Thoracic aorta (tissue), 2 donors: ENCODE data around the gene POLDIP3. TPM values are rescaled to one million over a fixed set of nuclear protein-coding genes. Genes with fewer than 3 reads are reported as not detected.

Experiments
- ATAC-seq: fragments of 150-250 bp; one replicate; pipeline ENCODE4 v1.8.0; 2017; ENCODE audit warnings: low read depth; ENCODE audit not compliant: insufficient number of reproducible peaks, low FRiP score
- DNase-seq: peaks from one replicate; pipeline ENCODE4 v3.0.0-alpha.2; 2020; ENCODE audit warnings: low spot score
- H3K27ac ChIP-seq, 2 donors: fragments of 200-600 bp; sonication (generic); 1 replicate in 1 of 2; 2 replicates in 1 of 2; pipeline ENCODE4 v1.5.1; 2016; ENCODE audit warnings: mild to moderate bottlenecking in 2 of 2, moderate library complexity in 2 of 2
- H3K27me3 ChIP-seq: fragments of 200-600 bp; sonication (generic); replicated peaks from 2 replicates; pipeline ENCODE4 v1.6.0; 2016; ENCODE audit warnings: mild to moderate bottlenecking; ENCODE audit not compliant: insufficient read depth
- H3K36me3 ChIP-seq: fragments of 200-600 bp; sonication (generic); one replicate; pipeline ENCODE4 v1.5.1; 2016
- H3K4me1 ChIP-seq, 2 donors: fragments of 200-600 bp; sonication (generic); 1 replicate in 1 of 2; 2 replicates in 1 of 2; pipeline versions ENCODE4 v1.5.1 to v1.6.0; 2016; ENCODE audit warnings: low read depth in 2 of 2, mild to moderate bottlenecking in 1 of 2; ENCODE audit not compliant: control insufficient read depth in 1 of 2
- H3K4me3 ChIP-seq: fragments of 200-600 bp; sonication (generic); 2 replicates; pipeline ENCODE4 v1.5.1; 2016; ENCODE audit warnings: mild to moderate bottlenecking
- H3K9me3 ChIP-seq: fragments of 200-600 bp; sonication (generic); 2 replicates; pipeline ENCODE4 v1.5.1; 2016
- CTCF ChIP-seq: fragments of 200-600 bp; sonication (generic); IDR thresholded peaks from one replicate; pipeline ENCODE4 v1.5.1; 2019; ENCODE audit warnings: antibody characterized with exemption
- total RNA-seq, 2 donors: library from RNA; depleted of rRNA; stranded (reverse); fragments of >200 nt; gene quantifications; one replicate each; pipeline versions ENCODE4 v1.1.0 to v1.2.3, GENCODE V29; 2016

The POLDIP3 gene
- total RNA-seq, 2 donors from 2014 or later = 38.2 to 38.7 TPM

- ATAC-seq (no peak), DNase-seq (no peak)
- peaks cover 86% of the 10 kb centered on the region for H3K36me3 ChIP-seq
- TF ChIP-seq CTCF = no peak
- no peaks in the 10 kb centered on the region for H3K9me3 ChIP-seq
- no peak overlapping the region for H3K27ac ChIP-seq
- peaks cover 5 to 7% of the 10 kb centered on the region in 2 donors for H3K4me1 ChIP-seq
- H3K4me3 ChIP-seq = no peak overlapping the region
- no peaks in the 10 kb centered on the region for H3K27me3 ChIP-seq
Measured at GRCh38 chr22:42626951-42627625, 12.4 kb upstream of the POLDIP3 start.

- Histone ChIP-seq H3K9me3 (no peaks in the 10 kb centered on the region), H3K27me3 (no peaks in the 10 kb centered on the region), H3K4me1 (peaks cover 12 to 14% of the 10 kb centered on the region in 2 donors), H3K4me3 (no peak overlapping the region), H3K27ac (no peak overlapping the region), H3K36me3 (peaks cover 79% of the 10 kb centered on the region)
- TF ChIP-seq CTCF = no peak
- ATAC-seq (no peak), DNase-seq (no peak)
Measured at GRCh38 chr22:42626431-42626830, 11.7 kb upstream of the POLDIP3 start.

- H3K36me3 ChIP-seq = peaks cover 71% of the 10 kb centered on the region
- TF ChIP-seq CTCF = no peak
Measured at GRCh38 chr22:42625416-42625815, 10.7 kb upstream of the POLDIP3 start.

GRCh38 chr22:42624551-42625106, 9.9 kb upstream of the POLDIP3 start:
- H3K27ac ChIP-seq = peak overlapping the region; percentile 17 to 54
- H3K9me3 ChIP-seq = no peaks in the 10 kb centered on the region
- peaks cover 68% of the 10 kb centered on the region for H3K36me3 ChIP-seq
- no peak for DNase-seq
- H3K4me1 ChIP-seq = peaks cover 24 to 32% of the 10 kb centered on the region in 2 donors
- no peak for ATAC-seq
- H3K4me3 ChIP-seq = no peak overlapping the region
- no peaks in the 10 kb centered on the region for H3K27me3 ChIP-seq
- no peak for TF ChIP-seq CTCF

More at GRCh38 chr22:42625416-42625815, 10.7 kb upstream of the POLDIP3 start:
- no peak overlapping the region for H3K4me3 ChIP-seq
- H3K9me3 ChIP-seq = no peaks in the 10 kb centered on the region
- H3K4me1 ChIP-seq = peaks cover 18 to 24% of the 10 kb centered on the region in 2 donors
- ATAC-seq (no peak), DNase-seq (no peak)
- peak overlapping the region in 1 of 2 donors; percentile 54 for H3K27ac ChIP-seq
- no peaks in the 10 kb centered on the region for H3K27me3 ChIP-seq

GRCh38 chr22:42623756-42624441, 9.2 kb upstream of the POLDIP3 start:
- no peaks in the 10 kb centered on the region for H3K9me3 ChIP-seq
- ATAC-seq (no peak), DNase-seq (no peak)
- no peaks in the 10 kb centered on the region for H3K27me3 ChIP-seq
- H3K4me3 ChIP-seq = no peak overlapping the region
- peaks cover 69% of the 10 kb centered on the region for H3K36me3 ChIP-seq
- peaks cover 24 to 32% of the 10 kb centered on the region in 2 donors for H3K4me1 ChIP-seq
- peak overlapping the region in 1 of 2 donors; percentile 84 for H3K27ac ChIP-seq
- no peak for TF ChIP-seq CTCF
